ENCODE results near the gene RAC3. TPM values are rescaled to one million over a fixed set of nuclear protein-coding genes. Genes with fewer than 3 reads are reported as not detected.

Gene RAC3
- total and polyA plus RNA-seq, 2 of the 8 experiments (the other 6 are each of a cell fraction or from before 2014, with no cell fraction given): 177 to 299 TPM

DNA sequence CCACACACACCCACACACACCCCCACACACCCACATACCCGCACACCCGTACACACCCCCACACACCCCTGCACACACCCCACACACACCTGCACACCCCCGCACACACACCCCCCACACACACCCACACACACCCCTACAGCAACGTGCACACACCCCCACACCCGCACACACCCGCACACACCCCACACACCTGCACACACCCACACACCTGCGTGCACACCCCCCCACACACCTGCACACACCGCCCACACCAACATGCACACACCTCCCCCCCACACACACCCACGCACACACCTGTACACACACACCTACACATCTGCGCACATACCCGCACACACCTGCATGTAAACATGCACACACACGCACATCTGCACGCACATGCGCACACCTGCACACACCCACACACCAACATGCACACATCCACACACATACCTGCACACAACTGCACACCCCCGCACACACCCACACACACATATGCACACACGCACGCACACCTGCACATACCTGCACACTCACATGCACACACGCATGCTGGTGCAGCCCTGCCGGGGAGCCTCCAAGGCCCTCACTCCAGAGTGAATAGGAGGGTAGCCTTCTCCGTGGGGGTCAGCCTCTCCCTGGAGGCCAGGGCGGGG lies 46.6 kb upstream of the RAC3 start:
- Histone ChIP-seq H2AK5ac (ENCODE audit: low read depth, low read length) (no peak overlapping the region), H2BK5ac (ENCODE audit: low read depth, low read length) (no peak overlapping the region; the same call in 1 of the 2 replicates), H3K23ac (ENCODE audit: insufficient read length) (no peak overlapping the region), H3K79me1 (ENCODE audit: low read depth, low read length) (peaks cover 4% of the 10 kb centered on the region; the same call in 1 of the 2 replicates), H2AFZ (ENCODE audit: low read length) (no peak overlapping the region), H3K4ac (replicated peaks; ENCODE audit: insufficient read length, low read depth, low read length) (no peak overlapping the region), H3K79me2 (ENCODE audit: control insufficient read depth in 1 of 2, insufficient read depth in 2 of 2, low read length in 2 of 2) (peaks cover 0 to 3% of the 10 kb centered on the region in 2 experiments; a peak in 1 of 4 replicates), H2BK15ac (ENCODE audit: low read length) (no peak overlapping the region), H3K4me3 (ENCODE audit: extremely low read depth in 1 of 4, insufficient read depth in 2 of 4, low read depth in 3 of 4, low read length in 4 of 4) (no peak overlapping the region), H3K4me1 (replicated peaks in 1 of 4; ENCODE audit: control insufficient read depth in 3 of 4, insufficient read depth in 4 of 4, low read length in 3 of 4) (no peaks in the 10 kb centered on the region), H3K9me3 (ENCODE audit: insufficient read depth in 2 of 2, low read depth in 1 of 2, low read length in 1 of 2) (no peaks in the 10 kb centered on the region), H4K8ac (ENCODE audit: extremely low read depth, insufficient read depth, low read length) (no peak overlapping the region), H4K5ac (ENCODE audit: insufficient read length, low read depth, low read length) (no peak overlapping the region), H3K4me2 (ENCODE audit: insufficient read depth in 1 of 2, low read depth in 2 of 2, low read length in 2 of 2) (no peak overlapping the region), H3K9ac (replicated peaks in 1 of 4; ENCODE audit: extremely low read depth in 1 of 4, low read depth in 3 of 4, low read length in 3 of 4) (no peak overlapping the region), H3K27ac (ENCODE audit: low read depth, low read length) (no peak overlapping the region), H2BK12ac (ENCODE audit: low read depth, low read length) (no peak overlapping the region), H3K18ac (ENCODE audit: extremely low read depth, low read length) (no peak overlapping the region), H3K56ac (replicated peaks; ENCODE audit: insufficient read length, low read depth, low read length) (no peak overlapping the region), H3K23me2 (ENCODE audit: low read depth, low read length) (peaks cover 2% of the 10 kb centered on the region; the same call in 1 of the 2 replicates), H2BK120ac (replicated peaks; ENCODE audit: low read depth, low read length) (no peak overlapping the region), H3K14ac (ENCODE audit: insufficient read length) (no peak overlapping the region), H3K27me3 (replicated peaks in 1 of 4; ENCODE audit: control insufficient read depth in 3 of 4, extremely low read depth in 1 of 4, insufficient read depth in 3 of 4, low read length in 3 of 4) (no peaks in the 10 kb centered on the region), H4K91ac (replicated peaks; ENCODE audit: insufficient read length, low read length) (peak overlapping the region; percentile 30), H4K20me1 (replicated peaks in 1 of 2; ENCODE audit: control insufficient read depth in 1 of 2, insufficient read depth in 2 of 2, low read length in 2 of 2) (peaks cover 0 to 8% of the 10 kb centered on the region in 2 experiments), H2BK20ac (ENCODE audit: low read length) (no peak overlapping the region), H3K36me3 (ENCODE audit: control insufficient read depth in 2 of 4, insufficient read depth in 4 of 4, low read length in 3 of 4) (peaks cover 2 to 25% (median 13%) of the 10 kb centered on the region in 4 experiments; a peak in 6 of 8 replicates)
- POLR2A ChIA-PET (ENCODE audit: partially characterized antibody): interaction anchor here (0.6 to 1.4 kb wide), 5 partner anchors 10 to 281 kb away, joined by 3 to 4 read pairs (median 3); partner anchors contain the start of gene MRPL12
- DNase-seq (ENCODE audit: low read depth in 1 of 2, low spot score in 2 of 2) (no peak), FAIRE-seq (no peak)
- TF ChIP-seq EP300 (IDR thresholded peaks at IDR 0.05; ENCODE audit: borderline replicate concordance in 1 of 2, low read depth in 2 of 2, low read length in 2 of 2) (no peak), CBX8 (IDR thresholded peaks at IDR 0.05; ENCODE audit: borderline replicate concordance, low read depth, low read length) (no peak), POLR2AphosphoS5 (IDR thresholded peaks at IDR 0.05; ENCODE audit: low read depth, low read length) (peak; percentile 39; the same call in 1 of the 2 replicates), SIN3A (conservative IDR thresholded peaks at IDR 0.05 in 1 of 2, IDR thresholded peaks at IDR 0.05 in 1 of 2; ENCODE audit: low read depth in 1 of 2, low read length in 2 of 2) (no peak), BRCA1 (IDR thresholded peaks at IDR 0.05; ENCODE audit: low read depth, low read length) (no peak)
- 95% methylated on average over 17 of the region's 21 CpGs; no CpG with 5 or more reads in 1 of the 2 experiments for WGBS, 2 experiments (ENCODE audit: extremely low coverage in 1 of 2, insufficient coverage in 1 of 2, insufficient read length in 1 of 2, insufficient replicate concordance in 2 of 2, low coverage in 1 of 2, low lambda C conversion rate in 2 of 2, missing lambda C conversion rate in 1 of 2)
- CTCF ChIA-PET (ENCODE audit: partially characterized antibody): interaction anchor here (0.6 to 3.2 kb wide), 6 partner anchors 11 to 407 kb away, joined by 3 to 12 read pairs (median 4); no protein-coding TSS in a partner anchor

Measured in H1 (cell line).